HS-5 (cell line): ENCODE results near the gene NBR1.
"Not testable (repeated sequence)": the region's sequence is repeated elsewhere in the genome, so short reads cannot be mapped to it uniquely, and the experiment has no call there.

ENCODE experiments used
- DNase-seq: peaks from one replicate; pipeline ENCODE4 v3.0.0-alpha.2; 2012; ENCODE audit warnings: low read depth

Gene NBR1

GRCh38 chr17:43170766-43171585 is at the start of gene NBR1:
Gene NBR1 (plus strand): TSS chr17:43171214. CDS start chr17:43175800, 4,586 bp downstream.
- peak; percentile 92 for DNase-seq

- DNase-seq, result peak; percentile 91
These were observed 45.7 kb upstream of the NBR1 start, which contains the start of gene BRCA1 for GRCh38 chr17:43125133-43125966. Gene BRCA1 (minus strand): TSS chr17:43125364. CDS start chr17:43124096, 1,268 bp downstream.

- no peak for DNase-seq
These were observed 44.8 kb upstream of the NBR1 start for GRCh38 chr17:43125967-43126910.

- DNase-seq, result no peak
These were observed 44.1 kb upstream of the NBR1 start for GRCh38 chr17:43126911-43127290.

GRCh38 chr17:43127333-43127876 is 43.6 kb upstream of the NBR1 start:
- not testable (repeated sequence) for DNase-seq

- no peak for DNase-seq
These were observed 41.4 kb upstream of the NBR1 start for GRCh38 chr17:43129671-43130010.

GRCh38 chr17:43132117-43132516 is 38.9 kb upstream of the NBR1 start:
- DNase-seq, result no peak

GRCh38 chr17:43133439-43133838 is 37.6 kb upstream of the NBR1 start:
- not testable (repeated sequence) for DNase-seq

GRCh38 chr17:43134774-43135453 is 36.1 kb upstream of the NBR1 start:
- no peak for DNase-seq

GRCh38 chr17:43135454-43135819 is 35.6 kb upstream of the NBR1 start:
- DNase-seq, result no peak

GRCh38 chr17:43136574-43136973 is 34.4 kb upstream of the NBR1 start:
- not testable (repeated sequence) for DNase-seq

GRCh38 chr17:43138531-43138930 is 32.5 kb upstream of the NBR1 start:
- not testable (repeated sequence) for DNase-seq

GRCh38 chr17:43140396-43141332 is 30.4 kb upstream of the NBR1 start:
- no peak for DNase-seq

- DNase-seq, result no peak
These were observed 28.9 kb upstream of the NBR1 start for GRCh38 chr17:43142153-43142552.

- DNase-seq, result no peak
These were observed 27.8 kb upstream of the NBR1 start for GRCh38 chr17:43143201-43143600.

- DNase-seq, result no peak
These were observed 24.4 kb upstream of the NBR1 start for GRCh38 chr17:43146649-43147048.

- no peak for DNase-seq
These were observed 19.0 kb upstream of the NBR1 start for GRCh38 chr17:43151880-43152456.

GRCh38 chr17:43153197-43153835 is 17.7 kb upstream of the NBR1 start:
- not testable (repeated sequence) for DNase-seq

- DNase-seq, result no peak
These were observed 15.3 kb upstream of the NBR1 start for GRCh38 chr17:43155666-43156065.
